ENCODE measurements around the gene ARVCF.

DNA sequence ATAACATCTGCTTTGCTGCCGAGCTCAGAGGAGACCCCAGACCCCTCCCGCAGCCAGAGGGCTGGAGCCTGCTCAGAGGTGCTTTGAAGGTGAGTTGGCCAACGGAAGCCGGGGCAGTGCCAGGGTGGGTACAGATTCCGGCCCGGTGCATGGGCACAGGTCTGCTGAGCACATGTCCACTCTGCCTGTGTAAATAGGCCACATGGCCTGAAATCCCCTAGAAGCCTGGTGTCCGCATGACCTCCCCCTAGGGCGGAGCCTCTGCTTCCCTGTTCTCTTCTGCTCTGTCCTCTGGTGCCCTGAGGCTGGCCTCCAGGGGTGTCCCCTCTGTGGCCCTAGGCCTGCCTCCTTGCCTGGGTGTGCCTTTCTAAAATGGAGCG, 55.4 kb downstream of the ARVCF start:
- TF ChIP-seq, protein P1, sequence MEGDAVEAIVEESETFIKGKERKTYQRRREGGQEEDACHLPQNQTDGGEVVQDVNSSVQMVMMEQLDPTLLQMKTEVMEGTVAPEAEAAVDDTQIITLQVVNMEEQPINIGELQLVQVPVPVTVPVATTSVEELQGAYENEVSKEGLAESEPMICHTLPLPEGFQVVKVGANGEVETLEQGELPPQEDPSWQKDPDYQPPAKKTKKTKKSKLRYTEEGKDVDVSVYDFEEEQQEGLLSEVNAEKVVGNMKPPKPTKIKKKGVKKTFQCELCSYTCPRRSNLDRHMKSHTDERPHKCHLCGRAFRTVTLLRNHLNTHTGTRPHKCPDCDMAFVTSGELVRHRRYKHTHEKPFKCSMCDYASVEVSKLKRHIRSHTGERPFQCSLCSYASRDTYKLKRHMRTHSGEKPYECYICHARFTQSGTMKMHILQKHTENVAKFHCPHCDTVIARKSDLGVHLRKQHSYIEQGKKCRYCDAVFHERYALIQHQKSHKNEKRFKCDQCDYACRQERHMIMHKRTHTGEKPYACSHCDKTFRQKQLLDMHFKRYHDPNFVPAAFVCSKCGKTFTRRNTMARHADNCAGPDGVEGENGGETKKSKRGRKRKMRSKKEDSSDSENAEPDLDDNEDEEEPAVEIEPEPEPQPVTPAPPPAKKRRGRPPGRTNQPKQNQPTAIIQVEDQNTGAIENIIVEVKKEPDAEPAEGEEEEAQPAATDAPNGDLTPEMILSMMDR (IDR thresholded peaks at IDR 0.05) = no peak
- TF ChIP-seq POLR2A (IDR thresholded peaks at IDR 0.05) = no peak
